ENCODE measurements around the gene RSRC1. TPM values are rescaled to one million over a fixed set of nuclear protein-coding genes. Genes with fewer than 3 reads are reported as not detected.
"Not testable (repeated sequence)": the region's sequence is repeated elsewhere in the genome, so short reads cannot be mapped to it uniquely, and the experiment has no call there.

RSRC1 gene
- total and polyA plus RNA-seq, 2 of the 8 experiments (the other 6 are each of a cell fraction or from before 2014, with no cell fraction given): 2.0 to 27.9 TPM

DNA sequence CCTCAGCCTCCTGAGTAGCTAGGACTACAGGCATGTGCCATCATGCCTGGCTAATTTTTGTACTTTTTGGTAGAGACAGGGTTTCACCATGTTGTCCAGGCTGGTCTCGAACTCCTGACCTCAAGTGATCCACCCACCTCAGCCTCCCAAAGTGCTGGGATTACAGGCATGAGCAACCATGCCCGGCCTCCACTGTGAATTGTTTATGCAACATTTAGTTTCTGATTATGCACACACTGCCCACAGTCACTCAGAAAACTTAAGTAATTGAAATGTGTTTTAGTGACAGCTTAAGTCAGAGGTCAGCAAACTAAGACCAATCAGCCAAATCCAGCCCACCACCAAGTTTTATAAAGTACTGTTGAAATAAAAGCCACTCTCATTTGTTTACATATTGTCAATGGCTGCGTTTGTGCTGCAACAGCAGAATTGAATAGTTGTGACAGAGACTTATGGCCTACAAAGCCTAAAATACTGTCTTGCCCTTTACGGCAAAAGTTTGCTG, 385.6 kb downstream of the RSRC1 start:
- H3K9ac ChIP-seq (replicated peaks in 1 of 4; ENCODE audit: extremely low read depth in 1 of 4, low read depth in 3 of 4, low read length in 3 of 4); H3K4ac ChIP-seq (replicated peaks; ENCODE audit: insufficient read length, low read depth, low read length); H3K79me2 ChIP-seq (ENCODE audit: control insufficient read depth in 1 of 2, insufficient read depth in 2 of 2, low read length in 2 of 2); H3K14ac ChIP-seq (ENCODE audit: insufficient read length); H2AK5ac ChIP-seq (ENCODE audit: low read depth, low read length); H4K91ac ChIP-seq (replicated peaks; ENCODE audit: insufficient read length, low read length); H3K18ac ChIP-seq (ENCODE audit: extremely low read depth, low read length); H4K8ac ChIP-seq (ENCODE audit: extremely low read depth, insufficient read depth, low read length); H3K23ac ChIP-seq (ENCODE audit: insufficient read length); H4K20me1 ChIP-seq (replicated peaks in 1 of 2; ENCODE audit: control insufficient read depth in 1 of 2, insufficient read depth in 2 of 2, low read length in 2 of 2); H3K4me1 ChIP-seq (replicated peaks in 1 of 4; ENCODE audit: control insufficient read depth in 3 of 4, insufficient read depth in 4 of 4, low read length in 3 of 4); H2BK5ac ChIP-seq (ENCODE audit: low read depth, low read length); H3K9me3 ChIP-seq (ENCODE audit: insufficient read depth in 2 of 2, low read depth in 1 of 2, low read length in 1 of 2); H2AFZ ChIP-seq (ENCODE audit: low read length); H3K4me3 ChIP-seq (ENCODE audit: extremely low read depth in 1 of 4, insufficient read depth in 2 of 4, low read depth in 3 of 4, low read length in 4 of 4); DNase-seq (ENCODE audit: low read depth in 1 of 2, low spot score in 2 of 2); H3K56ac ChIP-seq (replicated peaks; ENCODE audit: insufficient read length, low read depth, low read length); POLR2A ChIA-PET (ENCODE audit: partially characterized antibody); H3K79me1 ChIP-seq (ENCODE audit: low read depth, low read length); H2BK120ac ChIP-seq (replicated peaks; ENCODE audit: low read depth, low read length); H2BK20ac ChIP-seq (ENCODE audit: low read length); H3K23me2 ChIP-seq (ENCODE audit: low read depth, low read length); H2BK15ac ChIP-seq (ENCODE audit: low read length); H3K36me3 ChIP-seq (ENCODE audit: control insufficient read depth in 2 of 4, insufficient read depth in 4 of 4, low read length in 3 of 4); H2BK12ac ChIP-seq (ENCODE audit: low read depth, low read length); FAIRE-seq; H3K27ac ChIP-seq (ENCODE audit: low read depth, low read length); H3K27me3 ChIP-seq (replicated peaks in 1 of 4; ENCODE audit: control insufficient read depth in 3 of 4, extremely low read depth in 1 of 4, insufficient read depth in 3 of 4, low read length in 3 of 4); H3K4me2 ChIP-seq (ENCODE audit: insufficient read depth in 1 of 2, low read depth in 2 of 2, low read length in 2 of 2); H4K5ac ChIP-seq (ENCODE audit: insufficient read length, low read depth, low read length): not testable (repeated sequence)
- CTCF ChIA-PET (ENCODE audit: partially characterized antibody): interaction anchor here (0.9 to 1.1 kb wide), 2 partner anchors 15 to 29 kb away, joined by 3 read pairs; no protein-coding TSS in a partner anchor
- WGBS, 2 experiments (ENCODE audit: extremely low coverage in 1 of 2, insufficient coverage in 1 of 2, insufficient read length in 1 of 2, insufficient replicate concordance in 2 of 2, low coverage in 1 of 2, low lambda C conversion rate in 2 of 2, missing lambda C conversion rate in 1 of 2): 88% methylated on average over 4 of the region's 4 CpGs; no CpG with 5 or more reads in 1 of the 2 experiments

Measured in H1 (cell line).